ENCODE data around the gene C1orf174. TPM values are rescaled to one million over a fixed set of nuclear protein-coding genes. Genes with fewer than 3 reads are reported as not detected.

Gene C1orf174
- total RNA-seq, 3 donors from 2014 or later (not counting 1 experiment from before 2014, with no cell fraction given) = 52.9 to 62.3 (median 61.5) TPM

DNA sequence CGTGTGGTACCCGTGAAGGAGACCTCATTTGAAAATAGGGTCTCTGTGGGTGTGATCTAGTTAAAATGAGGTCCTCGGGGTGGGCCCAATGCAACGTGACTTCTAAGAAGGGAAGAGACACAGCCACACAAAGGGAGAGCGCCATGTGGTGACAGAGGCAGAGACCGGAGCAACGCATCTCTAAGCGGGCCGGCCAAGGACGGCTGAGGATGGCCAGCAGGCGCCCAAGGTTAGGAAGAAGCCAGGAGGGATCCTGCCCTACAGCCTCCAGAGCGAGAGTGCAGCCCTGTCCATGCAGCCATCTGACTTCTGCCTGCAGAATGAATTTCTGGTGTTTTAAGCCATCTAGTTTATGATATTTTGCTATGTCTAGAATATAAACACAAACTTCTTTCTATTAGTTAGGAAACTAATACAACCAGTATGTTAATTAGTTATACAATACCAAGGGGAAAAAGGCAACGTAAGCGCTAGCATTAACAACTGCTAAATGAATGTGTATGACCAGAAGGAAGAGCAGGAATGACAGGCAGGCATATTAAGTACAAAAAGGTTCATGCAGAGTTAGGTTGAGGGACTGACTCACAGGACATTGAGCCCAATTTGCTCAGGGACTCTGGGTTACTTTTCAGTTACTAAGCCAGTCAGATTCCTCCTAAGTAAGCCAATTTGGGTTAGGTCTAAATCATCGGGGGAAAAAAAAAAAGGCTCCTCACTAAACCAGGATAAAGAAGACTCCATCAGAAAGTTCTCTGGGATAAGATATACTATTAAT, 47.2 kb downstream of the C1orf174 start:
- ATAC-seq = no peak
- H3K4me1 Mint-ChIP-seq = peaks cover 19 to 27% of the 10 kb centered on the region in 2 donors
- H3K4me3 ChIP-seq (ENCODE audit: low read length) = no peak overlapping the region
- H3K9me3 Mint-ChIP-seq = no peaks in the 10 kb centered on the region
- no peaks in the 10 kb centered on the region for H3K27me3 ChIP-seq (ENCODE audit: control insufficient read depth, insufficient read depth, low read length)
- H3K36me3 Mint-ChIP-seq = peaks cover 5% of the 10 kb centered on the region
- DNase-seq = no peak
- no peak overlapping the region for H3K27ac Mint-ChIP-seq
- no peak overlapping the region for H3K4me3 Mint-ChIP-seq
- intact Hi-C loops (cut with micrococcal nuclease) = no loop called here
- TF ChIP-seq, protein P1, sequence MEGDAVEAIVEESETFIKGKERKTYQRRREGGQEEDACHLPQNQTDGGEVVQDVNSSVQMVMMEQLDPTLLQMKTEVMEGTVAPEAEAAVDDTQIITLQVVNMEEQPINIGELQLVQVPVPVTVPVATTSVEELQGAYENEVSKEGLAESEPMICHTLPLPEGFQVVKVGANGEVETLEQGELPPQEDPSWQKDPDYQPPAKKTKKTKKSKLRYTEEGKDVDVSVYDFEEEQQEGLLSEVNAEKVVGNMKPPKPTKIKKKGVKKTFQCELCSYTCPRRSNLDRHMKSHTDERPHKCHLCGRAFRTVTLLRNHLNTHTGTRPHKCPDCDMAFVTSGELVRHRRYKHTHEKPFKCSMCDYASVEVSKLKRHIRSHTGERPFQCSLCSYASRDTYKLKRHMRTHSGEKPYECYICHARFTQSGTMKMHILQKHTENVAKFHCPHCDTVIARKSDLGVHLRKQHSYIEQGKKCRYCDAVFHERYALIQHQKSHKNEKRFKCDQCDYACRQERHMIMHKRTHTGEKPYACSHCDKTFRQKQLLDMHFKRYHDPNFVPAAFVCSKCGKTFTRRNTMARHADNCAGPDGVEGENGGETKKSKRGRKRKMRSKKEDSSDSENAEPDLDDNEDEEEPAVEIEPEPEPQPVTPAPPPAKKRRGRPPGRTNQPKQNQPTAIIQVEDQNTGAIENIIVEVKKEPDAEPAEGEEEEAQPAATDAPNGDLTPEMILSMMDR (IDR thresholded peaks at IDR 0.05) = no peak
- WGBS (ENCODE audit: insufficient coverage) = 87% methylated on average over 14 of the region's 15 CpGs
- H3K36me3 ChIP-seq (ENCODE audit: control insufficient read depth, insufficient read depth, low read length) = peaks cover 23% of the 10 kb centered on the region
- no peaks in the 10 kb centered on the region for H3K9me3 ChIP-seq (ENCODE audit: control insufficient read depth, insufficient read depth, low read length)
- no peak overlapping the region for H3K27ac ChIP-seq (ENCODE audit: low read length)
- H3K4me1 ChIP-seq (ENCODE audit: control insufficient read depth, insufficient read depth, low read length) = peaks cover 16% of the 10 kb centered on the region
- no peaks in the 10 kb centered on the region for H3K27me3 Mint-ChIP-seq (ENCODE audit: low read depth in 2 of 2)

DNA sequence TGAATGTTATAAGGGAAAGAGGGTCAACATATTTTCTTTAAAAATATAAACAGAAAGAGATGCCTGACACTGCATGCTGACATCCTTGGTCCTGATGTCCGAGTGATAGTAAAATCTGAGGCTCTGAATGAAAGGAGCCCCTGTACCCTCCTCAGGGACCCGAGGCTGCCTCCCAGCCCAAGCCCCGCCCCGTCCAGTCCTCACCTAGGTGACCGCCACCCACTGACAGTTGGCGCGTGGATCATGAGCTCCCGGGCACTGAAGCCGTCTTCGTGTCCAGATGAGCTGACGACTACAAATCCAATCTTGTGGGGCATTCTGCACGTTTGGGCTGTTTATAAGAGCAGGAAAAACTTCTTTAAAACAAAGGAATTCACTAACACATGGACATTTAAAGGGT, 48.0 kb downstream of the C1orf174 start:
- H3K4me1 ChIP-seq (ENCODE audit: control insufficient read depth, insufficient read depth, low read length) = peaks cover 10% of the 10 kb centered on the region
- H3K27ac Mint-ChIP-seq = no peak overlapping the region
- H3K27me3 ChIP-seq (ENCODE audit: control insufficient read depth, insufficient read depth, low read length) = no peaks in the 10 kb centered on the region
- no peak overlapping the region for H3K27ac ChIP-seq (ENCODE audit: low read length)
- no peak overlapping the region for H3K4me3 Mint-ChIP-seq
- peaks cover 19 to 22% of the 10 kb centered on the region in 2 donors for H3K4me1 Mint-ChIP-seq
- no peaks in the 10 kb centered on the region for H3K9me3 ChIP-seq (ENCODE audit: control insufficient read depth, insufficient read depth, low read length)
- TF ChIP-seq, protein P1 (IDR thresholded peaks at IDR 0.05) = no peak
- peaks cover 29% of the 10 kb centered on the region for H3K36me3 ChIP-seq (ENCODE audit: control insufficient read depth, insufficient read depth, low read length)
- intact Hi-C loops (cut with micrococcal nuclease) = no loop called here
- ATAC-seq = no peak
- no peak overlapping the region for H3K4me3 ChIP-seq (ENCODE audit: low read length)
- peaks cover 5% of the 10 kb centered on the region for H3K36me3 Mint-ChIP-seq
- WGBS (ENCODE audit: insufficient coverage) = 92% methylated on average over 12 of the region's 12 CpGs
- no peak for DNase-seq
- no peaks in the 10 kb centered on the region for H3K27me3 Mint-ChIP-seq (ENCODE audit: low read depth in 2 of 2)
- H3K9me3 Mint-ChIP-seq = no peaks in the 10 kb centered on the region

DNA sequence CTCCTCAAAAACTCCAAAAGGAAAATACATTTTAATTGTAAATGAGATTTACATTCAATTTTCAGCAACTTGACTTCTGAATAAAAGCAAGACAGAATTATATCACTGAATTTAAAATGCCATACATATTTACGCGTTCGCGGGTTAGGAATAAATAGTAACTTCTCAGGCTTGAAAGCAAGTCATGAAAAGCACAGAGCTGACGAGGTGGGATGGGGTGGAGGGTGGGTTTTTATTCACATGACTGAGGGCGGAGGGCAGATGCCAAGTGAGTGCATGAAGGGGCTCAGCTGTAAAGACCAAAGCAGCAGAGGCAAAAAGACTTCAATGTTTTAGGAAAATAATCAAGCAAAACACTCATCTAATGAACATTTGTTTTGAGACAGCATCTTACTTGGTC, 48.8 kb downstream of the C1orf174 start:
- no peak overlapping the region for H3K27ac Mint-ChIP-seq
- 92% methylated on average over 6 of the region's 6 CpGs for WGBS (ENCODE audit: insufficient coverage)
- no peak for DNase-seq
- H3K4me3 Mint-ChIP-seq = no peak overlapping the region
- no peaks in the 10 kb centered on the region for H3K27me3 Mint-ChIP-seq (ENCODE audit: low read depth in 2 of 2)
- H3K27me3 ChIP-seq (ENCODE audit: control insufficient read depth, insufficient read depth, low read length) = no peaks in the 10 kb centered on the region
- intact Hi-C loops (cut with micrococcal nuclease) = no loop called here
- H3K9me3 ChIP-seq (ENCODE audit: control insufficient read depth, insufficient read depth, low read length) = no peaks in the 10 kb centered on the region
- peaks cover 7% of the 10 kb centered on the region for H3K4me1 ChIP-seq (ENCODE audit: control insufficient read depth, insufficient read depth, low read length)
- no peak for ATAC-seq
- H3K36me3 ChIP-seq (ENCODE audit: control insufficient read depth, insufficient read depth, low read length) = peaks cover 32% of the 10 kb centered on the region
- peaks cover 5% of the 10 kb centered on the region for H3K36me3 Mint-ChIP-seq
- peaks cover 18 to 20% of the 10 kb centered on the region in 2 donors for H3K4me1 Mint-ChIP-seq
- H3K27ac ChIP-seq (ENCODE audit: low read length) = no peak overlapping the region
- TF ChIP-seq, protein P1 (IDR thresholded peaks at IDR 0.05) = no peak
- H3K9me3 Mint-ChIP-seq = no peaks in the 10 kb centered on the region
- no peak overlapping the region for H3K4me3 ChIP-seq (ENCODE audit: low read length)

DNA sequence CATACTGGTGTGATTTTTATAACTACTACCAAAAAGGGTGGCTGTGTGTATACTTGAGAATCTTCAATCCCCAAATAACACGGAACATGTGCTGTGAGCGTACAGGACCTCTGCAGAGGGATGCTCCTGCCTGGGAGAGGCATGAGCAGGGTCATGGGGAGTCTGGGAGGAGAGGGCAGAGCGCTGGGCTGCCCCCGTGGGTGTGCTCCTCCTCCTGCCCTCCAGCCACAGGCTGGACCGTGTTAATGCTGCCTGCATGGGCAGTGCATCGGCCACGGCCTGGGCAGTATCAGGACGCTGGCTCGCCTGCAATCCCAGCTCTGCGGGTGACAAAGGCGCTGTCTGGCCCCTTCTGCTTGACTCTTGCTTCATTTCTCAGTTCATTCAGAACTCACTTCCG, 49.2 kb downstream of the C1orf174 start:
- ATAC-seq (no peak), DNase-seq (no peak)
- H3K4me1 ChIP-seq (ENCODE audit: control insufficient read depth, insufficient read depth, low read length) = peaks cover 3% of the 10 kb centered on the region
- no peak overlapping the region for H3K27ac ChIP-seq (ENCODE audit: low read length)
- intact Hi-C loops (cut with micrococcal nuclease) = no loop called here
- no peaks in the 10 kb centered on the region for H3K9me3 ChIP-seq (ENCODE audit: control insufficient read depth, insufficient read depth, low read length)
- no peaks in the 10 kb centered on the region for H3K27me3 ChIP-seq (ENCODE audit: control insufficient read depth, insufficient read depth, low read length)
- no peak overlapping the region for H3K4me3 ChIP-seq (ENCODE audit: low read length)
- 89% methylated on average over 11 of the region's 12 CpGs for WGBS (ENCODE audit: insufficient coverage)
- Mint-ChIP-seq H3K9me3 (no peaks in the 10 kb centered on the region), H3K4me1 (peaks cover 14 to 16% of the 10 kb centered on the region in 2 donors), H3K27ac (no peak overlapping the region), H3K27me3 (ENCODE audit: low read depth in 2 of 2) (no peaks in the 10 kb centered on the region), H3K4me3 (no peak overlapping the region), H3K36me3 (peaks cover 5% of the 10 kb centered on the region)
- H3K36me3 ChIP-seq (ENCODE audit: control insufficient read depth, insufficient read depth, low read length) = peaks cover 32% of the 10 kb centered on the region
- TF ChIP-seq, protein P1 (IDR thresholded peaks at IDR 0.05) = no peak

All from natural killer cell (primary cell).